HepG2 (cell line): Measurements from ENCODE around the gene SNX15. TPM values are rescaled to one million over a fixed set of nuclear protein-coding genes. Genes with fewer than 3 reads are reported as not detected.

Experiments used
- ATAC-seq: fragments of 200-7000 bp; cut with Tn5 transposase; 3 replicates; pipeline ENCODE4 v1.9.1; 2020; ENCODE audit warnings: mild to moderate bottlenecking, moderate library complexity
- BruUV-seq: library from RNA; stranded (reverse); fragments of 400-500 nt; replicated peaks from 2 replicates; lab custom pipeline; 2021; lab: Mats Ljungman, UMichigan
- CTCF ChIA-PET: fragments of 300-600 bp; formaldehyde crosslinking; extraction: SDS; loops from one replicate; lab custom pipeline; 2021; ENCODE audit warnings: low total read pairs, inconsistent platforms, low intra/inter-chr PET ratio; lab: Yijun Ruan, JAX
- POLR2A ChIA-PET: fragments of 350-600 bp; sonication (Branson Sonifier 250); formaldehyde crosslinking; loops from one replicate; lab custom pipeline; 2020; ENCODE audit warnings: antibody characterized with exemption, inconsistent platforms; lab: Yijun Ruan, JAX
- DNase-seq: peaks from one replicate; pipeline ENCODE4 v3.0.0-alpha.2; 2015; ENCODE audit warnings: low spot score
- FAIRE-seq: peaks from 3 replicates; lab custom pipeline; 2011; peaks lifted over from hg19 to GRCh38; lab: Jason Lieb, UNC
- H2AFZ ChIP-seq: one replicate; pipeline ENCODE4 v1.6.1; 2011; ENCODE audit warnings: low read length, inconsistent platforms
- H3K27ac ChIP-seq: fragments of 300-600 bp; 3 replicates; pipeline ENCODE4 v1.8.0; 2011; ENCODE audit warnings: mixed run types, mild to moderate bottlenecking, mixed read lengths, low read length, inconsistent platforms; ENCODE audit not compliant: insufficient read depth; ENCODE audit errors: extremely low read length
- H3K27me3 ChIP-seq, 2 experiments: fragments of 200-600 bp in 1 of 2; 2 replicates in 1 of 2; 3 replicates in 1 of 2; pipeline versions ENCODE4 v1.6.0 to v1.8.0; 2011; ENCODE audit warnings: low read length in 2 of 2, mild to moderate bottlenecking in 2 of 2, moderate library complexity in 2 of 2, inconsistent platforms in 1 of 2; ENCODE audit not compliant: insufficient read depth in 2 of 2, control insufficient read depth in 1 of 2
- H3K36me3 ChIP-seq, 2 experiments: fragments of 200-600 bp in 1 of 2; replicated peaks in 1 of 2; 2 replicates in 1 of 2; 3 replicates in 1 of 2; pipeline versions ENCODE4 v1.5.1 to v1.8.0; 2011; ENCODE audit warnings: low read length in 2 of 2, inconsistent platforms in 1 of 2; ENCODE audit not compliant: insufficient read depth in 2 of 2, control insufficient read depth in 1 of 2
- H3K4me1 ChIP-seq: 2 replicates; pipeline ENCODE4 v1.5.1; 2012; ENCODE audit warnings: low read length, inconsistent platforms; ENCODE audit not compliant: insufficient read depth
- H3K4me2 ChIP-seq: 2 replicates; pipeline ENCODE4 v1.6.0; 2011; ENCODE audit warnings: low read depth, low read length, inconsistent platforms
- H3K4me3 ChIP-seq, 3 experiments: fragments of 200-600 bp in 1 of 3; sonication (generic), shearing (Covaris generic) in 1 of 3; replicated peaks in 1 of 3; 2 replicates each; pipeline ENCODE4 v1.5.1; 2011 to 2016; ENCODE audit warnings: low read length in 3 of 3, inconsistent platforms in 2 of 3, low read depth in 2 of 3, mild to moderate bottlenecking in 2 of 3, control low read depth in 1 of 3, mixed read lengths in 1 of 3; ENCODE audit not compliant: insufficient read depth in 1 of 3
- H3K79me2 ChIP-seq: one replicate; pipeline ENCODE4 v1.6.1; 2011; ENCODE audit warnings: low read length, inconsistent platforms; ENCODE audit not compliant: insufficient read depth
- H3K9ac ChIP-seq: 2 replicates; pipeline ENCODE4 v1.6.0; 2011; ENCODE audit warnings: mild to moderate bottlenecking, low read depth, low read length, inconsistent platforms; ENCODE audit not compliant: insufficient read depth
- H3K9me3 ChIP-seq: 2 replicates; pipeline ENCODE4 v1.5.1; 2012; ENCODE audit warnings: mild to moderate bottlenecking, low read length
- H4K20me1 ChIP-seq: 2 replicates; pipeline ENCODE4 v1.6.0; 2011; ENCODE audit warnings: inconsistent platforms, mild to moderate bottlenecking, low read length, moderate library complexity; ENCODE audit not compliant: insufficient read depth
- CBFB ChIP-seq: sonication (generic); formaldehyde crosslinking; IDR thresholded peaks from 2 replicates; pipeline ENCODE4 v1.4.0; 2020; ENCODE audit warnings: missing genetic modification reagents
- CCAR2 ChIP-seq: fragments of 200-400 bp; formaldehyde crosslinking; optimal IDR thresholded peaks from 2 replicates; pipeline ENCODE3; 2018; ENCODE audit warnings: low read depth, mild to moderate bottlenecking, low read length, moderate library complexity
- CSRNP2 ChIP-seq: sonication (generic); formaldehyde crosslinking; conservative IDR thresholded peaks from 2 replicates; pipeline ENCODE4 v1.8.0; 2022; ENCODE audit warnings: low read depth, missing genetic modification reagents
- E2F5 ChIP-seq: sonication (generic); formaldehyde crosslinking; conservative IDR thresholded peaks from 2 replicates; pipeline ENCODE4 v1.4.0; 2020; ENCODE audit warnings: missing genetic modification reagents
- FOXC1 ChIP-seq: sonication (generic); formaldehyde crosslinking; IDR thresholded peaks from 2 replicates; pipeline ENCODE4 v1.8.0; 2022; ENCODE audit warnings: mild to moderate bottlenecking, missing genetic modification reagents, borderline replicate concordance
- GPN1 ChIP-seq: sonication (generic); formaldehyde crosslinking; IDR thresholded peaks from 2 replicates; pipeline ENCODE4 v1.5.1; 2020; ENCODE audit warnings: missing genetic modification reagents, borderline replicate concordance
- NR0B2 ChIP-seq: sonication (generic); formaldehyde crosslinking; IDR thresholded peaks from 2 replicates; pipeline ENCODE4 v1.4.0; 2020; ENCODE audit warnings: mild to moderate bottlenecking, missing genetic modification reagents
- PITX1 ChIP-seq: sonication (generic); formaldehyde crosslinking; IDR thresholded peaks from 2 replicates; pipeline ENCODE4 v1.5.1; 2020; ENCODE audit warnings: mild to moderate bottlenecking, missing genetic modification reagents
- REL ChIP-seq: sonication (generic); formaldehyde crosslinking; conservative IDR thresholded peaks from 2 replicates; pipeline ENCODE4 v1.8.0; 2022; ENCODE audit warnings: mild to moderate bottlenecking, missing genetic modification reagents, moderate library complexity
- RFX5 ChIP-seq: IDR thresholded peaks from 2 replicates; pipeline ENCODE4 v1.6.1; 2011; ENCODE audit warnings: low read depth, low read length, improper control_type of control experiment
- ZNF34 ChIP-seq: sonication (generic); formaldehyde crosslinking; IDR thresholded peaks from 2 replicates; pipeline ENCODE4 v1.4.0; 2020; ENCODE audit warnings: mild to moderate bottlenecking, missing genetic modification reagents, borderline replicate concordance
- ZNF607 ChIP-seq: sonication (generic); formaldehyde crosslinking; IDR thresholded peaks from 2 replicates; pipeline ENCODE4 v1.5.1; 2020; ENCODE audit warnings: missing genetic modification reagents, mild to moderate bottlenecking, borderline replicate concordance
- ZNF83 ChIP-seq: sonication (generic); formaldehyde crosslinking; IDR thresholded peaks from 2 replicates; pipeline ENCODE4 v1.4.0; 2020; ENCODE audit warnings: missing genetic modification reagents, mild to moderate bottlenecking, borderline replicate concordance
- ZSCAN12 ChIP-seq: sonication (generic); formaldehyde crosslinking; IDR thresholded peaks from 2 replicates; pipeline ENCODE4 v1.9.0; 2021; ENCODE audit warnings: mild to moderate bottlenecking, missing genetic modification reagents
- ZSCAN25 ChIP-seq: sonication (generic); formaldehyde crosslinking; IDR thresholded peaks from 2 replicates; pipeline ENCODE4 v1.8.0; 2022; ENCODE audit warnings: mild to moderate bottlenecking, missing genetic modification reagents
- WGBS: methylation state at CpG from one replicate; pipeline ENCODE4 v1.1.6; 2017; ENCODE audit warnings: low lambda C conversion rate; 5-methylcytosine and 5-hydroxymethylcytosine counted together
- in situ Hi-C: cut with HindIII; loops from 2 replicates; pipeline ENCODE4 v1.10.0; 2017; ENCODE audit warnings: low pct_unique_long_range_greater_than_20kb; ENCODE audit not compliant: extremely low pct_ligation_motif_present
- intact Hi-C: fragments of 100-400 bp; cut with micrococcal nuclease; formaldehyde crosslinking; loops from one replicate; pipeline ENCODE4 v1.10.0; 2022; ENCODE audit not compliant: unreplicated experiment
- polyA plus RNA-seq, 8 experiments: library from polyadenylated mRNA; depleted of rRNA in 3 of 8; stranded (reverse) in 7 of 8; unstranded in 1 of 8; fragments of >200 nt; fragmentation: Illumina TruSeq in 4 of 8; extraction: Trizol in 4 of 8; gene quantifications; 2 replicates each; pipeline versions ENCODE4 v1.2.1 to v1.2.3, GENCODE V29; 2011 to 2016; ENCODE audit warnings: low read depth in 4 of 8, missing spikeins in 1 of 8, mixed read lengths in 1 of 8; ENCODE audit not compliant: insufficient read depth in 1 of 8
- total RNA-seq, 5 experiments: library from RNA; depleted of rRNA; stranded (reverse); fragments of >200 nt; fragmentation: Illumina TruSeq; extraction: Trizol; gene quantifications; 2 replicates each; pipeline ENCODE4 v1.2.3, GENCODE V29; 2016; ENCODE audit warnings: low read depth in 1 of 5

Gene SNX15
- total and polyA plus RNA-seq, 2 of the 13 experiments (the other 11 are each of a cell fraction or from before 2014, with no cell fraction given): 19.1 to 22.6 TPM

GRCh38 chr11:65089621-65090020 is 62.4 kb downstream of the SNX15 start:
- CTCF ChIA-PET: no interaction called here
- in situ Hi-C loops (no loop called here), intact Hi-C loops (no loop called here)
- H3K9ac ChIP-seq: no peak overlapping the region
- POLR2A ChIA-PET: interaction anchor here (1.8 kb wide), 1 partner anchor 22 kb away, joined by 9 read pairs; the partner anchor contains the start of gene TM7SF2
- no peaks in the 10 kb centered on the region for H4K20me1 ChIP-seq
- H2AFZ ChIP-seq: no peak overlapping the region
- ATAC-seq: no peak
- no peak overlapping the region for H3K4me2 ChIP-seq
- H3K4me1 ChIP-seq: peaks cover 38% of the 10 kb centered on the region
- no peak overlapping the region for H3K27ac ChIP-seq
- peaks cover 13 to 18% of the 10 kb centered on the region in 2 experiments; a peak in 3 of 5 replicates for H3K36me3 ChIP-seq
- peaks cover 9% of the 10 kb centered on the region for H3K79me2 ChIP-seq
- H3K27me3 ChIP-seq: no peaks in the 10 kb centered on the region
- H3K9me3 ChIP-seq: no peaks in the 10 kb centered on the region
- H3K4me3 ChIP-seq: no peak overlapping the region
- no TSS peak for BruUV-seq
- DNase-seq: no peak
- 92% methylated on average over 4 of the region's 4 CpGs for WGBS
- TF ChIP-seq CSRNP2 (CRISPR knock-in tag) (no peak), ZSCAN25 (no peak), CCAR2 (no peak), ZSCAN12 (CRISPR knock-in tag) (no peak), E2F5 (CRISPR knock-in tag) (no peak), PITX1 (CRISPR knock-in tag) (no peak), ZNF607 (no peak), ZNF83 (CRISPR knock-in tag) (no peak), RFX5 (no peak), NR0B2 (CRISPR knock-in tag) (no peak), REL (CRISPR knock-in tag) (no peak), FOXC1 (CRISPR knock-in tag) (no peak), GPN1 (CRISPR knock-in tag) (no peak), ZNF34 (CRISPR knock-in tag) (no peak), CBFB (CRISPR knock-in tag) (no peak)
- TF ChIP-seq, all 625 proteins: peak for 0
- no peak for FAIRE-seq
